Heart left ventricle (tissue), 16 donors: Measurements from ENCODE around the gene MYOM1. TPM values are rescaled to one million over a fixed set of nuclear protein-coding genes. Genes with fewer than 3 reads are reported as not detected.

Experiments used
- ATAC-seq, 4 donors: fragments of 200-7000 bp; cut with Tn5 transposase; one replicate each; pipeline ENCODE4 v1.9.1; 2020 to 2022; ENCODE audit warnings: moderate library complexity in 4 of 4, mild to moderate bottlenecking in 3 of 4, moderate number of reproducible peaks in 1 of 4
- DNase-seq, 5 donors: peaks; one replicate each; pipeline ENCODE4 v3.0.0-alpha.2; 2020
- H3K27ac ChIP-seq, 12 donors: fragments of 200-600 bp; sonication (generic) in 4 of 12; one replicate each; pipeline versions ENCODE4 v1.5.0 to v1.8.0; 2016 to 2022; ENCODE audit warnings: mild to moderate bottlenecking in 2 of 12
- H3K27me3 ChIP-seq, 9 donors: fragments of 200-600 bp; sonication (generic) in 2 of 9; one replicate each; pipeline versions ENCODE4 v1.5.1 to v1.8.0; 2016 to 2022; ENCODE audit warnings: mild to moderate bottlenecking in 3 of 9
- H3K36me3 ChIP-seq, 9 donors: fragments of 200-600 bp; sonication (generic) in 2 of 9; one replicate each; pipeline versions ENCODE4 v1.5.0 to v1.8.0; 2018 to 2022; ENCODE audit warnings: mild to moderate bottlenecking in 2 of 9
- H3K4me1 ChIP-seq, 12 donors: fragments of 200-600 bp; sonication (generic) in 4 of 12; one replicate each; pipeline versions ENCODE4 v1.5.0 to v1.8.0; 2016 to 2022; ENCODE audit warnings: mild to moderate bottlenecking in 3 of 12
- H3K4me3 ChIP-seq, 12 donors: fragments of 200-600 bp; sonication (generic) in 4 of 12; one replicate each; pipeline versions ENCODE4 v1.5.0 to v1.8.0; 2017 to 2022; ENCODE audit warnings: mild to moderate bottlenecking in 9 of 12, moderate library complexity in 4 of 12
- H3K9me3 ChIP-seq, 12 donors: fragments of 200-600 bp; sonication (generic) in 4 of 12; one replicate each; pipeline versions ENCODE4 v1.5.0 to v1.8.0; 2016 to 2022; ENCODE audit warnings: mild to moderate bottlenecking in 1 of 12
- CTCF ChIP-seq, 12 donors: fragments of 200-600 bp; sonication (generic) in 4 of 12; IDR thresholded peaks; one replicate each; pipeline versions ENCODE4 v1.5.0 to v1.8.0; 2018 to 2022; ENCODE audit warnings: antibody characterized with exemption in 12 of 12, mild to moderate bottlenecking in 5 of 12
- POLR2A ChIP-seq, 2 donors: fragments of 450-650 bp; IDR thresholded peaks; one replicate each; pipeline ENCODE4 v1.6.1; 2017; ENCODE audit warnings: antibody characterized with exemption in 2 of 2, mild to moderate bottlenecking in 2 of 2, moderate library complexity in 2 of 2
- WGBS, 4 donors: extraction: QIAGEN DNeasy Blood & Tissue Kit in 2 of 4; methylation state at CpG; one replicate each; pipeline versions ENCODE4 v1.1.5 to v1.1.7; 2013 to 2018; 5-methylcytosine and 5-hydroxymethylcytosine counted together
- intact Hi-C, 10 donors: fragments of 100-400 bp; cut with DNase I; formaldehyde crosslinking; loops; one replicate each; pipeline versions ENCODE4 v1.11.1 to v1.14.2; 2022
- polyA plus RNA-seq, 2 donors: library from polyadenylated mRNA; stranded (reverse); fragments of 200-250 nt; gene quantifications; one replicate each; pipeline ENCODE4 v1.2.3, GENCODE V29; 2013
- total RNA-seq, 9 donors: library from RNA; depleted of rRNA in 2 of 9; stranded (reverse); fragments of >200 nt in 2 of 9; fragmentation: NEBNext Ultra II Directional in 3 of 9; extraction: Animal tissue kit (Norgen Biotek cat#: 25700) in 3 of 9; gene quantifications; one replicate each; pipeline versions ENCODE4 v1.1.0 to v1.2.4, GENCODE V29; 2016 to 2023
- donor health status: ischemic (EF 13 %, LVEDD 7.1; RV severe dilation, severe dysfunction).
- donor health status: healthy with polysubstance abuse.
- donor health status: DM: no; HTN: yes; CAD: no.
- donor health status: DM: no; HTN: no; CAD: no.
- donor health status: ischemic (EF 25% LVEDD 6.9; RV normal size, moderate dysfunction).
- donor health status: ischemic (EF 25% LVEDD 5.7; RV mildly dilated, moderate dysfunction).
- donor health status: healthy.
- donor health status: DM: yes; HTN: yes; CAD: no.
- donor health status: ischemic (EF 35%, LVEDD 5.7; RV mildly dilated, moderate dysfunction).
- donor health status: nonischemic (EF 11% LVEDD 7.7; RV severe dilation, severe dysfunction).
- donor health status: DM: yes; HTN: yes; CAD: no.
- donor health status: PGD.
- donor health status: ischemic (EF 29% LVEDD 5.4; RV normal size, mild dysfunction).
- donor health status: nonischemic (EF 23%, LVEDD 6.1; RV moderate dilation, normal function).

The MYOM1 gene
- total and polyA plus RNA-seq, 11 donors: 112 to 1,344 (median 801) TPM

GRCh38 chr18:3060667-3061580 is 158.8 kb downstream of the MYOM1 start:
- Histone ChIP-seq H3K36me3 (peaks cover 0 to 5% (median 0%) of the 10 kb centered on the region in 9 donors), H3K4me1 (peaks cover 0 to 34% (median 13%) of the 10 kb centered on the region in 12 donors), H3K4me3 (peak overlapping the region in 1 of 12 donors; percentile 26), H3K9me3 (no peaks in the 10 kb centered on the region), H3K27ac (peak overlapping the region in 9 of 12 donors; percentile 15 to 84 (median 39)), H3K27me3 (no peaks in the 10 kb centered on the region)
- ATAC-seq (peak in 1 of 4 donors; percentile 50), DNase-seq (peak in 2 of 5 donors; percentile 24 to 32)
- intact Hi-C loops: loop anchor here in 9 of 10 donors (5.0 to 10.0 kb wide), 7 partner anchors 46 to 129 kb away; partner anchors contain the start of gene LPIN2 (in 5 of the 9)
- TF ChIP-seq CTCF (IDR thresholded peaks at IDR 0.05): no peak
- no peak for TF ChIP-seq POLR2A (IDR thresholded peaks at IDR 0.05)
- WGBS, 4 donors: 80 to 83% (median 80%) methylated on average over 15 of the region's 15 CpGs

- Histone ChIP-seq H3K36me3 (no peaks in the 10 kb centered on the region), H3K4me3 (no peak overlapping the region), H3K4me1 (peaks cover 0 to 34% (median 13%) of the 10 kb centered on the region in 12 donors), H3K27ac (peak overlapping the region in 5 of 12 donors; percentile 31 to 84 (median 53)), H3K9me3 (no peaks in the 10 kb centered on the region), H3K27me3 (no peaks in the 10 kb centered on the region)
- no peak for TF ChIP-seq POLR2A (IDR thresholded peaks at IDR 0.05)
- TF ChIP-seq CTCF (IDR thresholded peaks at IDR 0.05): no peak
- 53 to 64% (median 57%) methylated on average over 3 of the region's 3 CpGs for WGBS, 4 donors
- no peak for ATAC-seq
- intact Hi-C loops: loop anchor here in 1 of 10 donors (5.0 kb wide), 1 partner anchor 42 kb away; no protein-coding TSS in a partner anchor
- no peak for DNase-seq
Measured at GRCh38 chr18:3059272-3059671, 160.5 kb downstream of the MYOM1 start.

- H3K27ac ChIP-seq: peak overlapping the region in 5 of 12 donors; percentile 31 to 84 (median 48)
- intact Hi-C loops: loop anchor here in 1 of 10 donors (5.0 kb wide), 1 partner anchor 41 kb away; no protein-coding TSS in a partner anchor
- peak in 1 of 5 donors; percentile 7 for DNase-seq
Measured at GRCh38 chr18:3058328-3059191, 161.2 kb downstream of the MYOM1 start.

More at GRCh38 chr18:3058328-3059191, 161.2 kb downstream of the MYOM1 start:
- Histone ChIP-seq H3K36me3 (no peaks in the 10 kb centered on the region), H3K27me3 (no peaks in the 10 kb centered on the region), H3K4me1 (peaks cover 0 to 34% (median 13%) of the 10 kb centered on the region in 12 donors), H3K4me3 (no peak overlapping the region), H3K9me3 (no peaks in the 10 kb centered on the region)
- WGBS, 4 donors: 92 to 97% (median 94%) methylated on average over 6 of the region's 6 CpGs
- TF ChIP-seq CTCF (IDR thresholded peaks at IDR 0.05) (no peak), POLR2A (IDR thresholded peaks at IDR 0.05) (no peak)
- ATAC-seq: no peak
